OCI-LY1 (cell line): ENCODE results near the gene GABARAPL2.

ENCODE experiments used
- EZH2 ChIP-seq: fragments of 200-600 bp; sonication (generic), shearing (Covaris generic); IDR thresholded peaks from 2 replicates; pipeline ENCODE4 v1.8.0; 2017; ENCODE audit warnings: borderline replicate concordance, mixed run types, mild to moderate bottlenecking, antibody characterized with exemption, low read length, moderate library complexity, mixed read lengths
- TF ChIP-seq, protein P1 (sequence below): fragments of 200-600 bp; sonication (generic), shearing (Covaris generic); IDR thresholded peaks from 2 replicates; pipeline ENCODE4 v1.5.1; 2017; ENCODE audit warnings: mild to moderate bottlenecking, antibody characterized with exemption, low read length, moderate library complexity, mixed read lengths

DNA sequence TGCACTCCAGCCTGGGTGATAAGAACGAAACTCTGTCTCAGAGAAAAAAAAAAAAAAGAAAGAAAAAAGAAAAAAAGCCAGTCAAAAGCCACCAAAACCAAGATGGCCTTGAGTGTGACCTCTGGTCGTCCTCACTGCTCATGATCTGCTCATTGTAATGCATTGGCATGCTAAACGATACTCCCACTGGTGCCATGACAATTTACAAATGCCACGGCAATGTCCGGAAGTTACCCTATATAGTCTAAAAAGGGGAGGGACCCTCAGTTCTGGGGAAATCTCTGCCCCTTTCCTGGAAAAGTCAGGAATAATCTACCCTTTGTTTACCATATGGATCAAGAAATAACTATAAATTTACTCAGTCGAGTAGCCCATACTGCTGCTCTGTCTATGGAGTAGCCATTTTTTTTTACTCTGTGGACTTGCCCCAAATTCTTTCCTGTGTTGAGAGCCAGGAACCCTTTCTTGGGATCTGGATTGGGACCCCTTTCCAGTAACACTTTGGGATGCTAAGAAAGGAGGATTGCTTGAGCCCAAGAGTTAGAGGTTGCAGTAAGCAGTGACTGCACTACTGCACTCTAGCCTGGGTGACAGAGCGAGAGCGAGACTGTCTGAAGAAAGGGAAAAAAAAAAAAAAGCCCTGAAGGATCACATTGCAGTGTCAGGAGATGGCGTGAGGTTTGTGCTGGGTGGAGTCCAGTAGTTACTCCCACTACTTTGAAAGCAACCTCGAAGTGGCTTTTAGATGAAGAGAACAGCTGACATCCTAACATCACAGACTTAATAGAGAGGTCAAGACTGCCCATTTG is 6.4 kb upstream of the GABARAPL2 start:
- TF ChIP-seq, protein P1, sequence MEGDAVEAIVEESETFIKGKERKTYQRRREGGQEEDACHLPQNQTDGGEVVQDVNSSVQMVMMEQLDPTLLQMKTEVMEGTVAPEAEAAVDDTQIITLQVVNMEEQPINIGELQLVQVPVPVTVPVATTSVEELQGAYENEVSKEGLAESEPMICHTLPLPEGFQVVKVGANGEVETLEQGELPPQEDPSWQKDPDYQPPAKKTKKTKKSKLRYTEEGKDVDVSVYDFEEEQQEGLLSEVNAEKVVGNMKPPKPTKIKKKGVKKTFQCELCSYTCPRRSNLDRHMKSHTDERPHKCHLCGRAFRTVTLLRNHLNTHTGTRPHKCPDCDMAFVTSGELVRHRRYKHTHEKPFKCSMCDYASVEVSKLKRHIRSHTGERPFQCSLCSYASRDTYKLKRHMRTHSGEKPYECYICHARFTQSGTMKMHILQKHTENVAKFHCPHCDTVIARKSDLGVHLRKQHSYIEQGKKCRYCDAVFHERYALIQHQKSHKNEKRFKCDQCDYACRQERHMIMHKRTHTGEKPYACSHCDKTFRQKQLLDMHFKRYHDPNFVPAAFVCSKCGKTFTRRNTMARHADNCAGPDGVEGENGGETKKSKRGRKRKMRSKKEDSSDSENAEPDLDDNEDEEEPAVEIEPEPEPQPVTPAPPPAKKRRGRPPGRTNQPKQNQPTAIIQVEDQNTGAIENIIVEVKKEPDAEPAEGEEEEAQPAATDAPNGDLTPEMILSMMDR: no peak
- no peak for TF ChIP-seq EZH2
